ENCODE results near the gene KCP.

The KCP gene

DNA sequence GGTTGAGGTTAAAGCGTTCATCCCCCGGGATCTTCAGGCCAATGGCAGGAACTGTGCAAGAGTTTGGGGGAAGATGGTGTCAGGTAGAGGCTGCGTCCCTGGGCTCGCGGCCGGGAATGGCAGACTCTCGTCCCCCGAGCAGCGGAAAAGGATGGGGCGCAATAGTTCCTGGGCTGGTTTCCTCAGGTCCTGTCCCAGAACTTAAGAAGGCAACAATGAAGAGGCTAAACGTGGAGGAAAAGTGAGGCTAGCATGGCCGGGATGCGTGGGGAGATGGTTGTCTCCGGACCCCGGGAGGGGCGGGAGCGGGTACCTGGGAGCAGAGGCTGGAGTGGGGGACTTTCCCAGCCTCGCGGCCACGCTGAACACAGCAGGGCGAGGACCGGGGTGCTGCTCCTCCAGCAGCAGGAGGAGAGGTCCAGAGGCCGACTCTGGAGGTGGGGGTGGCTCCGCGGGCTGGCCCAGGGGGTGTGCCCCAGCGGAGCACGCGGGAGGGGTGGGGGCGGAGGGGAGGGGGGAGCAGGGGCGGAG is 28.1 kb upstream of the KCP start:
- DNase-seq = no peak

DNA sequence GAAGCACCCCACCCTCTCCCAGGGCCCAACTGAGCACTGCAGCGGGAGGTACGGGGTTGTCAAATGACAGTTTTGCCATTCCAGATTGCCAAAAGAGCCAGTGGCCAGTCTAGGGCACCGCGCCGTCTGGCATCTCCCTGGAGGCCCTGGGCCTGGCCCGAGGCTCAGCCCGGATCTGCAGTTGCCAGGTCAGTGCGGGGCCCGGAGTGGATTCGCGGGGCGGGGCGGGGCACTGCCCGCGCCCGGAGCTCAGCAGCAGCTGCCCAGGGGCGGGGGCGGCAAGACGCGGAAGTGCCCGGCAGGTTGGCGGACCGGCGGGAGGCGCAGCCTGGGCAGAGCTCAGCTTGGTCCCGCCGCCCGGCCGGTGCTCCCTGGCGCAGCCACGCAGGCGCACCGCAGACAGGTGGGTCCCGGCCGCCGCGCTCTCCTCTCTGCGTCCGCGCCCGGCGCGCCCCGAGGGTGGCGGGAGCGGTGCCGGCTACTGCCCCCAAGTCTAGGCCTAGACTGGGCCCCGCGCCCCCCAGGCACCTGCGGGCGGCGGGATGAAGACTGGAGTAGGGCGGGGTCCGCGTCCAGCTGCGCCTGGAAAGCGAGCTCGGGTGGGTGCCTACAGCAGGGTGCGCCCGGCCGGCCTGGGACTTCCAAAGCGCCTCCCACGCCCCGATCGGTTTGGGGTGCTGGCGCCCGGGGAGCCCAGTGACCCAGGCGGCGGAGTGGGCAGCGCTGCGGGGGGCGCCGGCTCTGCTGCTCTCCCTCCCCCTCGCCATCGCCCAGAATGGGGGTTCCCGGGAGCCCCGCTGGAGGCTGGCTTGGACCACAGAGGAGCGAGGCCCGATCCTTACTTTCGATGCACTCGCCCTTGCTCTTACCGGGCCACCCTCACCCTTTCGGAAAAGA is 27.4 kb upstream of the KCP start, which contains the start of gene IRF5:
IRF5 (plus strand) TSS at position 281 of the 897 bp plus-strand sequence. CDS start 4,155 bp downstream, outside the sequence.
- DNase-seq = no peak

GRCh38 chr7:128937271-128937646 is 26.8 kb upstream of the KCP start:
- no peak for DNase-seq

DNA sequence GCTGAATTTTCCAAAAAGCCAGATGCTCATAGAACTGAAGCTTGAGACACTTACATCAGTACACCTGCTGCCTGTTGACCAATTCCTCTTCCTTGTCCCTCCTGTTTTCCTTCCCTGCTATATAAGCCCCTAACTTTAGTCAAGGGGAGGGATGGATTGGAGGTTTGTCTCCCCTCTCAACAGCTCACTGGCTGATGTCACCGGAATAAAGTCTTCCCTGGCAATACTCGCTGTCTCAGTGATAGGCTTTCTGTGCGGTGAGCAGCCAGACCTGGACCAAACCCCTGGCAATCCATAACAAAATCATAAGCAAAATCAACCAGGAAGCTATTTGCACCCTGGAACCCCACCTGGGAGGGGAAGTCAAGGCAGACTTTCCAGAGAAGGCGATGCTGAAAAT is 26.3 kb upstream of the KCP start:
- DNase-seq = no peak

DNA sequence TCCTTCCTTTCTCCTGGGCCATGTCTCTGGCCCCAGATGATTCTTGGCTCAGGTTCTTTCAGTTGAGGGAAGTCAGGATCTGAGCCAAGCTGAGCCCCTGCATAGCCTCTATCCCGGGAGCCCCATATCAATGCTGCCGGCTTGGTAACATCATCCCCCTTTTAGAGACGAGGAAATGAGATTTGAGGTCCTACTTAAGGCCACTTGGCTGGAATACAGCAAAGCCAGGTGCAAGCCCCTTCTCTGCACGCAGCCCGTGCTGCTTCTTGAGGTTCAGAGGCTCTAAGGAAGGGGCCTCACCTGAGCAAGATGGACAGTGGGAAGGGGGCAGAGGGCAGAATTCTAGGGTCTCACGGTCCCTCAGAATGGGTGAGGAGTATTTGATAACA is 24.8 kb upstream of the KCP start:
- DNase-seq = no peak

GRCh38 chr7:128934361-128935341 is 24.1 kb upstream of the KCP start:
- DNase-seq = no peak

DNA sequence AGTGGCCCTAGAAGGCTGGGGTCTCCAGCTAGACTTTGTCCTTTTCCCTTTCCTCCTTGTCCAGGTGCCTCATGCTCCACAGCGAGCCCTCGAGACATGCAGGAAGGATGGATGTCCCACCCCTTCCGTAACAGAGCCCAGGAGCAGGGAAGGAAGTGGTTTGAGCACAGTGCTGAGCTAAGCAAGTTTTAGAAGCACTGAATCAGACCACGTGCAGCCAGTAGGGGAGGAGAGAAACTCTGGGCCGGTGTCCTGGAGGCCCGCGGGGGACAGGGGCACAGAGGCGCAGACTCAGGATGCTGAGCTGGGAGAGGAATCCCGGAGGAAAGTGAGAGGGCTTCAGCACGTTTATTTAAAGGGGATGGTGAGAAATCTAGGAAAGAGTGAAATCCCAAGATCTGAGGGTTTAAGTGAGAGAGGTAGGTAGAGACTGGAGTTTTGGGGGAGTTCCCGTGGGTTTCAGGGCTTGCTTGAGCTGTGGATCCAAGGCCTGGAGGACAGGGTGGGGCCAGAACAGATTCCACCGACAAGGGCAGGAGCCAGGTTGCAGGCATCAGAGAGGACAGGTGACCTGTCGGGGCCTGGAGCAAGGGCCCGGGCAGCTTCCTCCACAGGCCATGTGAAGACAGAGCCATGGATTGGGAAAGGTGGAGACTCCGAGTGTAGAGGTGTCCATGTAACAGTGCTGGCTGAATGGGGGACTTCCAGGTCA is 22.8 kb upstream of the KCP start:
- DNase-seq = no peak

DNA sequence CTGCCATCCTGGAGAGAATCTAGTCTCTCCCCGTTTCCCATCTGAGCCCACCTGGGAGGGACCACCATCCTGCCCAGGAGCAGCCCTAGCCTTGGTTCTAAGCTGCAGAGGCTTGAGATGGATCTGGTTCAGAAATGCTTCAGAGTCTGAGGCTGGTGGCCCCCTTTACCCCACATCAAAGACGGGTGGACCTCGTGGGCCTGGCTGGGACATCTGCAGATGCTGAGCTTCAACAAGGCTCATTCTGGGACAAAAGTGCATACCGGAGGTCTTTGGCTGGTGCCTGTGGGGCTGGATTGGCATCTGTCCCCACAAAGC is 22.3 kb upstream of the KCP start:
- DNase-seq = no peak

GRCh38 chr7:128931965-128932861 is 21.7 kb upstream of the KCP start:
- no peak for DNase-seq

DNA sequence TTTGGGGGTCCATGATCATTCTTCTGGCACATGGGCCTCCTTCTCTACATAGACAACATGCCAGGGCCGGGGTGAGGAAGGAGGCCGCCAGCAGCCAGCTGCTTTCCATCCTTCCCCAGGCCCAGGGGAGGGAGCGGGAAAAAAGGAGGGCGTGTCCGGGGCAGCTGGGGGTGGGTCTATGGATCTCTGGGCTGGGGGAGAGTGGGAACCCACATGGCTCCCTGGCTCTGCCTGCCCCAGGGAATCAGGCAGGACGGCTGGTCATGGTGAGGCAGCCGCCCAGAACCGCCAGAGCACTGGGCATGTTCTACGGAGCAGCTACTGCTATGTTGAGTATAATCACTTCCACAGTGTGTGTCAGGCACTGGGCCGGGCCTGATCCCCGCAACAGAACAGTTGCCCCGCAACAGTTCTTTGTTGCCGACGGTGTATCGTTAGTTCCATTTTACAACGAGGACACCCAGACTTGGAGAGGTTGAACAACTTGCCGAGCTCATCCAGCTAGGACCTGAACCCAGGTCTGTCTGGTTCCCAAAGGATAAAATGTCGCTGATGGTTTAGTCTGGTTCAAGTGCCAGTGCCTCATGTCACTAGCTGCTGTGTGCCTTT is 20.8 kb upstream of the KCP start:
- no peak for DNase-seq

- DNase-seq = no peak
Observed at GRCh38 chr7:128928882-128929788, 18.6 kb upstream of the KCP start.

- DNase-seq = no peak
Observed at GRCh38 chr7:128928159-128928813, 17.8 kb upstream of the KCP start.

GRCh38 chr7:128924707-128925588 is 14.4 kb upstream of the KCP start:
- no peak for DNase-seq

- no peak for DNase-seq
Observed at GRCh38 chr7:128923411-128923800, 12.9 kb upstream of the KCP start.

DNA sequence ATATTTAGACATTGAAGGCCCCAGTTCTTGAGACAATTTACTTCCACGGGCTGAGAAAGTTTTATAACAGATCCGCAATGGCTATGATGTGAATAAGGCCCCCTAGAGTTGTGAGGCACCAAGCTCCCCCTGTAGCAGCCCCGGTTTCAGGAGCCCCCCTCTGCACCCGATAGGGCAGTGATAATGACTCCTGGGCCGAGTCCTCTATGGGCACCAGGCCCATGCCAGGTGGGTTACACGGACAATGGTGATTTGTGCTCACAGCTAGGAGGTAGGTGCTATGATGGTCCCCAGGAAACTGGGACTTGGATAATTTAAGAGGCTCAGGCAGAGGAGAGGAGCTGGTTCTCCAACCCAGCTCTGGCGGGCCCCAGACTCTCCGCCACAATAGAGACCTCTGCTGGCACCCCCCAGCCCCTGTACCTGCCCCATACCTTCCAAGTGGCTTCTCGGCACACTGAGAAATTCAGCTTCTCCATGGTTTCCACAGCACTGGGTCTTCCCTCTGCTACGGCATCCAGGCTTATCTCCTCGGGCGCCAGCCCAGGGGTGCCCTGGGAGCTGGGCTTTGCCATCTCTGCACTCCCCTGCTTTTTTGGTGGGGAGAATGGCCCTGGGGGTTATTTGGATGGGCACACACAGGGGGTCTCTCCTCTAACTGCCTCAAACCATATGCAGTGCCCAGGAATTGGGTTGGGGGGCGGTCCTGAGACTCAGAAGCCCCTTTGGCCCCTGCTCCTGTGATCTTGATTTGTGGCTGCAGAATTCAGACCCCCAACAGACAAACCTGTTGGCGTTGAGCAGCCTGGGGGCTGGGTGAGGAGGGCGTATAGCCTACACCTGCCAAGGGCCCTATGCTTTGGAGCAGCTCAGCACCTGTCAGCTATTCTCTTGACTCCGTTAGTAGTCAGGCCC is 12.2 kb upstream of the KCP start:
- no peak for DNase-seq

GRCh38 chr7:128921866-128922440 is 11.4 kb upstream of the KCP start:
- DNase-seq = no peak

DNA sequence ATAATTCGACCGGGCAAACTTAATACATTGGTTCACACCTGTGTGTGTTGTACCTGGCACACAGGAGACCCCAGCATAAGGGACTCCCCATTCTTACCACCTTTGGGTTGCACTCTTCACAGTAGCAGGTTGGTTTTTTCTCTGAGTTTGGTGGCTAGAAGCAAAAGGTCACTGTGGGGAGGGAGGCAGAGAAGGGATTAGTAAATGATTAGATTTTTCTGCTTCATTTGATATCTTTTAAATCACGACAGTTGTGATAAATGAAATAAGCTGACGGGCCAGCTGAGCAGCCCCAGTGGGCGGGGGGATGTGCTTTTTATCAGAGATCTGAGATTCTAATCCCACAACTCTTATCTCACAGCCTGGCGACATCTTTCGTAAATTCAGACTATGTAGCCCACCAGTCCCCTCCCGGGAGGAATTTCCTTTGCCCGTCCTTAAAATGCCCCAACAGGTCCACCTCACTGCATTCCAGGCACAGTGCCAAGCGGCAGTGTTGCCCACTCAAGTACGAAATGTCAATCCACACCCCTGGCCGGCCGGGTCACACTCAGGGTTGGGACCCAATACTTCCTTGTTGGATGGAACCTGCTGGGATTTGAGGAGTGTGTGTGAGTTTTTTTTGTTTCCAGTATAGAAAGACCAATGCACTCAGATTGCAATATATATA is 10.5 kb upstream of the KCP start:
- no peak for DNase-seq

Measured in NCI-H1048 (cell line).